ENCODE results near the gene TAX1BP3. TPM values are rescaled to one million over a fixed set of nuclear protein-coding genes. Genes with fewer than 3 reads are reported as not detected.

TAX1BP3 gene
- total RNA-seq, 1 experiment from 2014 or later: 76.3 TPM

- no peaks in the 10 kb centered on the region for H3K27me3 Mint-ChIP-seq (ENCODE audit: low read depth)
- H3K23ac ChIP-seq (ENCODE audit: insufficient read length, low read depth, low read length): no peak overlapping the region
These were observed 40.6 kb downstream of the TAX1BP3 start for GRCh38 chr17:3627769-3628167.

More at GRCh38 chr17:3627769-3628167, 40.6 kb downstream of the TAX1BP3 start:
- Histone ChIP-seq H3K79me2 (ENCODE audit: insufficient read depth, low read length) (0 out of 2 replicates have a peak, but pooled peaks cover 2% of the 10 kb centered on the region), H3K23me2 (ENCODE audit: insufficient read length, low read depth, low read length, poor library complexity, severe bottlenecking) (no peaks in the 10 kb centered on the region), H3K56ac (ENCODE audit: insufficient read length, low read depth, low read length) (no peak overlapping the region), H3K18ac (ENCODE audit: insufficient read length, low read depth, low read length) (no peak overlapping the region), H3K9me3 (ENCODE audit: control insufficient read depth, low read depth, low read length) (no peaks in the 10 kb centered on the region), H3K4me2 (ENCODE audit: insufficient read depth, insufficient read length, low read length) (no peak overlapping the region), H4K5ac (ENCODE audit: insufficient read length, low read depth, low read length) (no peak overlapping the region), H2AFZ (ENCODE audit: low read length) (no peak overlapping the region), H2BK120ac (ENCODE audit: low read depth, low read length, poor library complexity, severe bottlenecking) (no peak overlapping the region), H2BK15ac (ENCODE audit: low read depth, low read length) (no peak overlapping the region), H3K27ac (ENCODE audit: insufficient read length, low read depth, low read length) (no peak overlapping the region), H3T11ph (ENCODE audit: low read length) (no peak overlapping the region), H3K9ac (ENCODE audit: extremely low read depth, insufficient read length, low read length) (no peak overlapping the region), H2BK12ac (ENCODE audit: insufficient read length, low read depth, low read length) (no peak overlapping the region), H2AK5ac (ENCODE audit: insufficient read length, low read length) (no peak overlapping the region), H2BK20ac (ENCODE audit: low read depth, low read length, poor library complexity, severe bottlenecking) (no peak overlapping the region), H3K14ac (ENCODE audit: insufficient read depth, low read length) (no peak overlapping the region), H4K20me1 (ENCODE audit: control insufficient read depth, insufficient read depth, insufficient read length) (no peaks in the 10 kb centered on the region), H3K4ac (ENCODE audit: low read depth, low read length) (no peak overlapping the region), H3K27me3 (ENCODE audit: insufficient read depth, low read length) (no peaks in the 10 kb centered on the region), H4K91ac (ENCODE audit: insufficient read length, low read depth, low read length) (no peak overlapping the region), H3K79me1 (ENCODE audit: insufficient read depth, low read depth, low read length, poor library complexity, severe bottlenecking) (peaks cover 5% of the 10 kb centered on the region), H2BK5ac (ENCODE audit: insufficient read length, low read length) (no peak overlapping the region), H4K8ac (replicated peaks; ENCODE audit: insufficient read length, low read depth, low read length) (no peak overlapping the region), H3K4me1 (ENCODE audit: insufficient read depth, low read length) (no peaks in the 10 kb centered on the region)
- H3K4me3 Mint-ChIP-seq: no peak overlapping the region
- H3K27ac Mint-ChIP-seq: no peak overlapping the region
- no CpG with 5 or more reads among the region's 11 CpGs for WGBS (ENCODE audit: extremely low coverage, insufficient read length, low lambda C conversion rate)
- DNase-seq: no peak
- no peaks in the 10 kb centered on the region for H3K4me1 Mint-ChIP-seq
- H3K9me3 Mint-ChIP-seq: no peaks in the 10 kb centered on the region
- TF ChIP-seq CTCF (conservative IDR thresholded peaks at IDR 0.05): no peak
- peaks cover 32 to 72% (median 70%) of the 10 kb centered on the region in 3 experiments; a peak in 6 of 7 replicates for H3K36me3 Mint-ChIP-seq (ENCODE audit: insufficient read depth in 1 of 3, low read depth in 3 of 3)
